ENCODE data around the gene GPR157.
"Not testable (repeated sequence)": the region's sequence is repeated elsewhere in the genome, so short reads cannot be mapped to it uniquely, and the experiment has no call there.

GPR157 gene

GRCh38 chr1:9118186-9118585 lies 10.7 kb downstream of the GPR157 start:
- DNase-seq (ENCODE audit: low read depth in 2 of 2), result no peak

- no peak for DNase-seq (ENCODE audit: low read depth in 2 of 2)
Measured at GRCh38 chr1:9115351-9116205, 13.3 kb downstream of the GPR157 start.

- DNase-seq (ENCODE audit: low read depth in 2 of 2), result no peak
Measured at GRCh38 chr1:9112961-9113880, 15.7 kb downstream of the GPR157 start.

GRCh38 chr1:9111957-9112356 lies 16.9 kb downstream of the GPR157 start:
- DNase-seq (ENCODE audit: low read depth in 2 of 2), result no peak

- no peak for DNase-seq (ENCODE audit: low read depth in 2 of 2)
Measured at GRCh38 chr1:9111357-9111691, 17.6 kb downstream of the GPR157 start.

- peak; percentile 55 to 83 for DNase-seq (ENCODE audit: low read depth in 2 of 2)
Measured at GRCh38 chr1:9110669-9111356, 18.1 kb downstream of the GPR157 start.

GRCh38 chr1:9108056-9108665 lies 20.7 kb downstream of the GPR157 start:
- no peak for DNase-seq (ENCODE audit: low read depth in 2 of 2)

- DNase-seq (ENCODE audit: low read depth in 2 of 2), result no peak
Measured at GRCh38 chr1:9107136-9107535, 21.8 kb downstream of the GPR157 start.

GRCh38 chr1:9106286-9106685 lies 22.6 kb downstream of the GPR157 start:
- DNase-seq (ENCODE audit: low read depth in 2 of 2), result no peak

GRCh38 chr1:9105336-9105867 lies 23.5 kb downstream of the GPR157 start:
- no peak for DNase-seq (ENCODE audit: low read depth in 2 of 2)

- DNase-seq (ENCODE audit: low read depth in 2 of 2), result no peak
Measured at GRCh38 chr1:9101510-9102146, 27.3 kb downstream of the GPR157 start.

GRCh38 chr1:9100471-9101043 lies 28.3 kb downstream of the GPR157 start:
- DNase-seq (ENCODE audit: low read depth in 2 of 2), result no peak

- DNase-seq (ENCODE audit: low read depth in 2 of 2), result no peak
Measured at GRCh38 chr1:9099555-9099954, 29.3 kb downstream of the GPR157 start.

GRCh38 chr1:9097947-9098705 lies 30.8 kb downstream of the GPR157 start:
- DNase-seq (ENCODE audit: low read depth in 2 of 2), result no peak

GRCh38 chr1:9095818-9096217 lies 33.1 kb downstream of the GPR157 start:
- no peak for DNase-seq (ENCODE audit: low read depth in 2 of 2)

GRCh38 chr1:9093996-9094595 lies 34.8 kb downstream of the GPR157 start:
- DNase-seq (ENCODE audit: low read depth in 2 of 2), result not testable (repeated sequence)

GRCh38 chr1:9093581-9093980 lies 35.3 kb downstream of the GPR157 start:
- DNase-seq (ENCODE audit: low read depth in 2 of 2), result no peak

- DNase-seq (ENCODE audit: low read depth in 2 of 2), result no peak
Measured at GRCh38 chr1:9093091-9093490, 35.8 kb downstream of the GPR157 start.

GRCh38 chr1:9088807-9089206 lies 40.1 kb downstream of the GPR157 start:
- no peak for DNase-seq (ENCODE audit: low read depth in 2 of 2)
